GM18870 (cell line): ENCODE data around the gene LOX.

Experiments
- ATAC-seq: cut with Tn5 transposase; IDR thresholded peaks from one replicate; pipeline ENCODE4 v1.9.1; 2021; ENCODE audit warnings: moderate library complexity; ENCODE audit not compliant: unreplicated experiment

Gene LOX

GRCh38 chr5:122056913-122057312 is 21.1 kb downstream of the LOX start:
- ATAC-seq, result no peak

GRCh38 chr5:122054266-122054665 is 23.8 kb downstream of the LOX start:
- ATAC-seq, result peak; percentile 50

GRCh38 chr5:122053181-122054109 is 24.6 kb downstream of the LOX start:
- ATAC-seq, result no peak

GRCh38 chr5:122051569-122051968 is 26.5 kb downstream of the LOX start:
- ATAC-seq, result no peak

- ATAC-seq, result no peak
These were observed 27.1 kb downstream of the LOX start for GRCh38 chr5:122050959-122051358.

GRCh38 chr5:122040636-122041302 is 37.3 kb downstream of the LOX start:
- ATAC-seq, result no peak

- no peak for ATAC-seq
These were observed 41.7 kb downstream of the LOX start for GRCh38 chr5:122036326-122036725.

- no peak for ATAC-seq
These were observed 42.1 kb downstream of the LOX start for GRCh38 chr5:122035913-122036312.

GRCh38 chr5:122031836-122032235 is 46.2 kb downstream of the LOX start:
- no peak for ATAC-seq

GRCh38 chr5:122030251-122030650 is 47.8 kb downstream of the LOX start:
- ATAC-seq, result no peak

- ATAC-seq, result no peak
These were observed 48.2 kb downstream of the LOX start for GRCh38 chr5:122029818-122030217.

GRCh38 chr5:122022966-122023365 is 55.1 kb downstream of the LOX start:
- no peak for ATAC-seq

- ATAC-seq, result peak; percentile 52
These were observed 58.0 kb downstream of the LOX start for GRCh38 chr5:122019919-122020590.

- no peak for ATAC-seq
These were observed 62.6 kb downstream of the LOX start for GRCh38 chr5:122015471-122015870.

- no peak for ATAC-seq
These were observed 63.7 kb downstream of the LOX start for GRCh38 chr5:122014236-122014935.
